Endothelial cell of umbilical vein (primary cell): Measurements from ENCODE around the gene AGRN.

Experiments used
- CTCF ChIP-seq, 2 donors: IDR thresholded peaks; 1 replicate in 1 of 2; 2 replicates in 1 of 2; pipeline ENCODE4 v1.5.1; 2011; ENCODE audit warnings: low read length in 2 of 2, mild to moderate bottlenecking in 2 of 2, moderate library complexity in 2 of 2, control low read depth in 1 of 2, inconsistent platforms in 1 of 2, low read depth in 1 of 2; ENCODE audit not compliant: insufficient read depth in 1 of 2; ENCODE audit errors: extremely low read depth in 1 of 2
- EZH2 ChIP-seq: IDR thresholded peaks from 2 replicates; pipeline ENCODE4 v1.6.1; 2012; ENCODE audit warnings: borderline replicate concordance, low read depth, mild to moderate bottlenecking, moderate library complexity, low read length, inconsistent platforms; ENCODE audit not compliant: severe bottlenecking
- FOS ChIP-seq: IDR thresholded peaks from 2 replicates; pipeline ENCODE4 v1.6.1; 2011; ENCODE audit warnings: mild to moderate bottlenecking, low read length, moderate library complexity, borderline replicate concordance; ENCODE audit not compliant: insufficient read depth
- GATA2 ChIP-seq: IDR thresholded peaks from 2 replicates; pipeline ENCODE4 v1.7.0; 2011; ENCODE audit warnings: low read depth, mild to moderate bottlenecking, moderate library complexity, mixed read lengths, low read length; ENCODE audit not compliant: insufficient read length, insufficient read depth
- JUN ChIP-seq: IDR thresholded peaks from 2 replicates; pipeline ENCODE4 v1.6.1; 2011; ENCODE audit warnings: borderline replicate concordance, low read depth; ENCODE audit not compliant: insufficient read length, insufficient read depth
- MAX ChIP-seq: IDR thresholded peaks from 2 replicates; pipeline ENCODE4 v1.6.1; 2011; ENCODE audit not compliant: insufficient read depth, insufficient read length
- MYC ChIP-seq: IDR thresholded peaks from one replicate; pipeline ENCODE4 v1.6.1; 2011; ENCODE audit warnings: mild to moderate bottlenecking, low read depth, low read length
- POLR2A ChIP-seq: IDR thresholded peaks from 2 replicates; pipeline ENCODE4 v1.6.1; 2012; ENCODE audit warnings: low read depth, mild to moderate bottlenecking, control low read depth, low read length
- POLR2AphosphoS5 ChIP-seq: IDR thresholded peaks from 2 replicates; pipeline ENCODE4 v1.6.1; 2012; ENCODE audit warnings: low read depth, mild to moderate bottlenecking, control low read depth, low read length, moderate library complexity; ENCODE audit not compliant: insufficient read depth

GRCh38 chr1:973459-974292, 46.2 kb upstream of the AGRN start:
- TF ChIP-seq POLR2A = no peak
- TF ChIP-seq CTCF (IDR thresholded peaks at IDR 0.05; ENCODE audit: extremely low read depth in 1 of 2, insufficient read depth in 1 of 2, low read depth in 1 of 2, low read length in 2 of 2) = no peak
- TF ChIP-seq FOS = no peak
- no peak for TF ChIP-seq POLR2AphosphoS5
- TF ChIP-seq JUN = no peak
- no peak for TF ChIP-seq MYC
- TF ChIP-seq MAX = no peak
- no peak for TF ChIP-seq EZH2
- no peak for TF ChIP-seq GATA2
